ENCODE data around the gene PAIP1. TPM values are rescaled to one million over a fixed set of nuclear protein-coding genes. Genes with fewer than 3 reads are reported as not detected.
A peak's percentile ranks its signal among the peaks of the same experiment; 100 is the strongest.
"Not testable (repeated sequence)": the region's sequence is repeated elsewhere in the genome, so short reads cannot be mapped to it uniquely, and the experiment has no call there.

Gene PAIP1, protein sequence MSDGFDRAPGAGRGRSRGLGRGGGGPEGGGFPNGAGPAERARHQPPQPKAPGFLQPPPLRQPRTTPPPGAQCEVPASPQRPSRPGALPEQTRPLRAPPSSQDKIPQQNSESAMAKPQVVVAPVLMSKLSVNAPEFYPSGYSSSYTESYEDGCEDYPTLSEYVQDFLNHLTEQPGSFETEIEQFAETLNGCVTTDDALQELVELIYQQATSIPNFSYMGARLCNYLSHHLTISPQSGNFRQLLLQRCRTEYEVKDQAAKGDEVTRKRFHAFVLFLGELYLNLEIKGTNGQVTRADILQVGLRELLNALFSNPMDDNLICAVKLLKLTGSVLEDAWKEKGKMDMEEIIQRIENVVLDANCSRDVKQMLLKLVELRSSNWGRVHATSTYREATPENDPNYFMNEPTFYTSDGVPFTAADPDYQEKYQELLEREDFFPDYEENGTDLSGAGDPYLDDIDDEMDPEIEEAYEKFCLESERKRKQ
- 10 to 100 TPM; 65.0 to 69.8 TPM for total RNA-seq

DNA sequence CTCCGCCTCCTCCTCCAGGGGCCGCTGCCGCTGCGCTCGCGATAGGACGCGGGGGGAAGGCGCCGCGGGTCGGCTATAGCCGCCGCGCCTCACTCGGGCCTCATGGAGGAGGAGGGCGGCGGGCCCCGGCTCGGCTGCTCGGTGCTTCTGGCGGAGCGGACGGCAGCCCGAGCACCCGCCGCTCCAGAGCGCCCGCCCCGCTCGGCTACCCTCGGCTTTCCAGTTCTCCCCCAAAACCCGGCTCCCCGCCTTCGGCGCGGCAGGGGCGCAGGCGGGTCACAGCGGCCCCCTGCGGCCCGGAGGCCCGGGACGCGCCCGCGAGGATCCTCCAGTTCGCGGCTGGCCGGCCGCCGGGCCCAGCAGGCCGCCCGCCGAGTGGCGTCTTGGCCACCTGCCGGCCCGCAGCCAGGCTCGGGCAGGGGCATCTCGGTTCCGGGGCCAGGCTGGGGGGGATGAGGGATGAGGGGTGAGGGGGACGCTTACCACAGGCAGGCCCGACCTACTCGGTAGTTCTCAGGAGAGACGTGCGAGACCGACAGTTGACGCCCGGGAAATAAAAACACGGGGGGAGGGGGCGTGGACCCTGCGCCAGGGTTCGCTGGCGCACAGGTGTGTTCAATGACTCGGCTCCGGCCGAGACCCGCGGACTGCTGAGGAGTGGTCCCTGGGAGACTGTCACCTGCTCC, at the start of gene PAIP1:
Gene PAIP1, minus strand, starts transcription at position 221 of the 686 bp plus-strand sequence. CDS start 231 bp downstream, outside the sequence.
- Mint-ChIP-seq H3K9me3 (no peaks in the 10 kb centered on the region), H3K36me3 (ENCODE audit: insufficient read depth in 2 of 2) (no peaks in the 10 kb centered on the region), H3K27ac (peak within 1 kb of the TSS; percentile 94), H3K4me3 (peak within 1 kb of the TSS; percentile 87), H3K4me1 (ENCODE audit: low read depth) (peaks cover 12% of the 10 kb centered on the region), H3K27me3 (ENCODE audit: low read depth) (no peaks in the 10 kb centered on the region)
- ATAC-seq (replicated peaks in 1 of 2) (peak; percentile 80), DNase-seq (peak in 1 of 2 donors; percentile 83)

DNA sequence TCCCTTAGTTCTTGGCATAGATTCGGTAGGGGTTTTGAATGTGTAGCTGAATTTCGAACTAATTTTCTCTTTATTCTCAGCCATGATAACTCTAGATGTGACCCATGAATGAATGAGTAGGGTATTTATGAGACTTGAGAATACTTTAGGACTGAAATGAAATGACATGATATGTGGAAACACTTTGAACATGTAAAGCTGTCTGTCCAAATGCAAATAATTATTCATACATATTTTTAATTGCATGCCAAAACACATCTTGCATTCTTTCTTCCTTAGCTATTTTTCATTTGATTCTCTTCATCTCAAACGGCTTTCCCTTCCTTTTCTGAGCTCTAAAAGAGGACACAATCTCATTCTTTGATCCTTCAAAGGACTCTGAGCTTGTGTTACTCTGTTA, 49.5 kb upstream of the PAIP1 start:
- Mint-ChIP-seq H3K4me1 (ENCODE audit: low read depth) (peaks cover 18% of the 10 kb centered on the region), H3K4me3 (no peak overlapping the region), H3K36me3 (ENCODE audit: insufficient read depth in 2 of 2) (peaks cover 2 to 21% of the 10 kb centered on the region in 2 donors), H3K27me3 (ENCODE audit: low read depth) (no peaks in the 10 kb centered on the region), H3K9me3 (no peaks in the 10 kb centered on the region), H3K27ac (no peak overlapping the region)
- ATAC-seq (replicated peaks in 1 of 2) = no peak
- no peak for DNase-seq

DNA sequence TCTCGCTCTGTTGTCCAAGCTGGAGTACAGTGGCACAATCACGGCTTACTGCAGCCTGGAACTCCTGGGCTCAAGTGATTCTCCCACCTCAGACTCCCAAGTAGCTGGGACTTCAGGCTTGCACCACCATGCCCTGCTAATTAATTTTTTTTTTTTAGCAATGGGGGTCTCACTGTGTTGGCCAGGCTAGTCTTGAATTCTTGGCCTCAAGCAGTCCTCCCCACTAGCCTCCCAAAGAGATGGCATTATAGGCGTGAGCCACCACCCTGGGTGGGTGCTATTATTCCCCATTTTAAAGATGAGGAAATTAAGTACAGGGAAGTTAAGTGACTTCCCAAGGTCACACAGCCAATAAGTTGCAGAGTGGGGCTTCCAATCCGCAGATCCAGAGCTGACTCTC, 47.8 kb upstream of the PAIP1 start:
- H3K36me3 Mint-ChIP-seq (ENCODE audit: insufficient read depth in 2 of 2) = peaks cover 2 to 18% of the 10 kb centered on the region in 2 donors
- H3K27ac Mint-ChIP-seq = peak overlapping the region; percentile 41
- H3K4me3 Mint-ChIP-seq = peak overlapping the region; percentile 80 to 97
- peaks cover 18% of the 10 kb centered on the region for H3K4me1 Mint-ChIP-seq (ENCODE audit: low read depth)
- no peaks in the 10 kb centered on the region for H3K27me3 Mint-ChIP-seq (ENCODE audit: low read depth)
- ATAC-seq (replicated peaks in 1 of 2) = no peak
- no peaks in the 10 kb centered on the region for H3K9me3 Mint-ChIP-seq
- DNase-seq = no peak

DNA sequence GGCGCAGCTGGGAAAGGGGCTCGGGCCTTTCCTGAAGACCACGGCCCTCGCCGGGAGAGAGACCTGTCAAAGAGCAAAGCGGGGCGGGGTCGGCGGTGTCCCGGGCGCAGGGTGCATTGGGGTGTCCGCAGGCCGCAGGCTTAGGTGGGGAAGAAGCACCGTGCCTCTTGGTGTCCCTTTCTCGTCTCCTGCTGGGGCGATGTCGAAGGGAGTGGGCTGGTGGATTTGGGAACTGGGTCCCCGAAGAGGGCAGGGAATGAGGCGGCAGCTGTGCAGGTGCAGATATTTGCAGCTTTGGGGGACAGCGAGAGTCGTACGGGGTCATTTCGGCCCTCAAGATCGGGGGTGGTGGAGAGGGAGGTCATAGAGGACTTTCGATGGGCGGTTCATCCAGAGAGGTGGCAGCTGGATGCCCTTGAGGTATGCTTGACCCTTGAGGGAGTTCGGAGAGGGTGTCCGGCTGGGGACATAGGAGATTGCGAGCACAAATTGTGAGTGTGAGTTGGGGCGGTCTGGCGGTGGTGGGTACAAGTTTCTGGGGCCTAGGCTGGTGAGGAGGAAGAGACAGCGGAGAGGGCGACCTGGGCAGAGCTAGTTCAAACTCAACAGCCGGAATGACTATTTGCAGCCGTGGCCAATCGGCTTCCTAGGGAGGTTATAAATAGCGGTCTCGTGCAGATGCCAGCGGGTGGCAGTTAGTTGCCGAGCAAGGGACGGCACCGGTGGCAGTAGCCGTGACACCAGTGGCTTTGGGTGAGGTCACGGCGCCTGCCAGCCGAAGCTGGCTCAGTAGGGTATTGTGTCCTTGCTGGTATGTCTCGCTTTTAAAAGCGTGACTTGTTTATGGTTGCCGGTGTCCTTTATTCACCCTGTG, 46.7 kb upstream of the PAIP1 start:
- Mint-ChIP-seq H3K4me1 (ENCODE audit: low read depth) (peaks cover 18% of the 10 kb centered on the region), H3K27me3 (ENCODE audit: low read depth) (no peaks in the 10 kb centered on the region), H3K9me3 (no peaks in the 10 kb centered on the region), H3K27ac (peak overlapping the region; percentile 70), H3K36me3 (ENCODE audit: insufficient read depth in 2 of 2) (peaks cover 2 to 14% of the 10 kb centered on the region in 2 donors), H3K4me3 (peak overlapping the region; percentile 80 to 97)
- DNase-seq (peak; percentile 80 to 85), ATAC-seq (replicated peaks in 1 of 2) (peak; percentile 79 to 84)

DNA sequence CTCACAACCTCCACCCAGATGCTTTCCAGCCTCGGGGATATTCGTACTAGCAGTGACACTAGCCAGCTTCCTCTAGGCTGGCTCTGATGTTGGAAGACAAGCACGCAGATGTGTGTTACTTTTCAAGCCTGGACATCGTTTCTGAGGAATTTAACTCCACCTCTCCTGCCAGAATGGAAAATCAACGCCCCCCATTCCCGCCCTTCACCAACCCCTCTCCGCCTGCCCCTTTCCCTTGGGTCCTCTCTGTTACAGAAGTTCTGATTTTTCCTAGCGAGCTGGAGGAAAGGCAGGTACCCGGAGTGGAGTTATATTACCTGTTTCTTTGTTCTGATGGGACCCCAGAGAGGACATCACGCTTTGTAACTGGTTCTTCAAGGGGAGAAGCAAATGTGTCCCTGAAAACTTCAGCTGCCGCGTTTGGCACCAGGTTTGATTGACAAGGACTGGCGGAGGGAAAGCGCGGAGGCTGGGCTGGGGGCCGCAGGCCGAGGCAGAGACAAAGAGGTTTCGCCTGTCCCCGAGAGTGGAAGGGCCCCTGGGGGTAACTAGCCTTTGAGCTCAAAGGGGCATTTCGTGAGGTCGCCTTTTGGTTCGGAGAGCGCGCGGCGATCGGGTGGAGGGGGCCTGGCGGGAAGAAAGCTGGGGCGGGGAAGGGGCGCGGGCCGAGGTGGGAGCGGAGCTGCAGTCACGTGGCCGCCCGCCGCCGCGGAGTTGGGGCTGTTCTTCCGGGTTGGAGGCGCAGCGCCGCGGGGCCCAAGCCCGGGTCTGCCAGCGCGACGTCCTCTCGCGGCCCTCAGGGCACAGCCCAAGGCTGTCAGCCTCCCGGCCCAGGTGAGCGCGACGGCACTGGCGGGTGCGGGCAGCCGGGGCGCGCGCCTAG, 45.8 kb upstream of the PAIP1 start, which contains the start of gene NNT:
Gene NNT, plus strand, starts transcription at position 720 of the 883 bp plus-strand sequence. CDS start 6,016 bp downstream, outside the sequence.
- H3K9me3 Mint-ChIP-seq = no peaks in the 10 kb centered on the region
- H3K4me1 Mint-ChIP-seq (ENCODE audit: low read depth) = peaks cover 18% of the 10 kb centered on the region
- H3K27ac Mint-ChIP-seq = peak within 1 kb of the TSS; percentile 92
- H3K36me3 Mint-ChIP-seq (ENCODE audit: insufficient read depth in 2 of 2) = peaks cover 4 to 18% of the 10 kb centered on the region in 2 donors
- DNase-seq (peak; percentile 87 to 88), ATAC-seq (replicated peaks in 1 of 2) (peak; percentile 87 to 88)
- H3K4me3 Mint-ChIP-seq = peak within 1 kb of the TSS; percentile 80 to 97
- no peaks in the 10 kb centered on the region for H3K27me3 Mint-ChIP-seq (ENCODE audit: low read depth)

DNA sequence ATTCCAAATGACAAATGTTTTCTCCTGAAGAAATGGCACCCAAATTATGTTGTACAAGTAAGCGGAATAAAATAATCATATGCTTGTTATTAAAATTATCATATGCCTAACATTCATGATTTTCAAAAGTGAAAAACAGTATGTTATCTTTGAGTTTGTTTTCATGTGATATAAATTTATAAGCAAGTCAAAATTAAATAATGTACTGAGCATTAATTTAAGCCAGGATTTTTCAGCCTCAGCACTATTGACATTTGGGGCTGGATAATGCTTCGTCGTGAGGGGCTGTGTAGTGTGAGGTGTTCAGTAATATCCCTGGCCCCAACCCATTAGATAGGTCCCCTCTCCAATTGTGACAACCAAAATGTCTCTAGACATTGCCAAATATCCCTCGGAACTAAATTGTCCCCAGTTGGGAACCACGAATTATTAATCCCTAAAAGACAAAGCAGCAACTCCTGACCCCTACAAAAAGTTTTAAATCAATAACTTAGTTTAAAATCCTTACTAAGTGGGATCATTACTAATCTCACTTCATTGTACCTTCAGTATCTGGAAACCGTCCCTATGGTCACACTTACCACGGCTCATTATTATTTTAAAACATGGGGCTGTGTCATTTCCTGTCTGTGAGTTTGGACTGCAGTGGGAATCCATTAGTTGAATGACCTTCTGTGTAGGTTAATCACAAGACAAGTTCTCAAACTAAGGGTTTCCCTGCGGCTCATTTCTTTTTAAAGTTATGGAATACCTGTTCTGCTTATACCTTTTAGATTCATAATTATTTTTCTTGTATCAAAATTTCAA, 44.8 kb upstream of the PAIP1 start:
- no peak for DNase-seq
- Mint-ChIP-seq H3K27ac (peak overlapping the region; percentile 92), H3K9me3 (no peaks in the 10 kb centered on the region), H3K36me3 (ENCODE audit: insufficient read depth in 2 of 2) (peaks cover 4 to 16% of the 10 kb centered on the region in 2 donors), H3K27me3 (ENCODE audit: low read depth) (no peaks in the 10 kb centered on the region), H3K4me3 (peak overlapping the region; percentile 80 to 97), H3K4me1 (ENCODE audit: low read depth) (peaks cover 18% of the 10 kb centered on the region)
- ATAC-seq (replicated peaks in 1 of 2) = no peak

DNA sequence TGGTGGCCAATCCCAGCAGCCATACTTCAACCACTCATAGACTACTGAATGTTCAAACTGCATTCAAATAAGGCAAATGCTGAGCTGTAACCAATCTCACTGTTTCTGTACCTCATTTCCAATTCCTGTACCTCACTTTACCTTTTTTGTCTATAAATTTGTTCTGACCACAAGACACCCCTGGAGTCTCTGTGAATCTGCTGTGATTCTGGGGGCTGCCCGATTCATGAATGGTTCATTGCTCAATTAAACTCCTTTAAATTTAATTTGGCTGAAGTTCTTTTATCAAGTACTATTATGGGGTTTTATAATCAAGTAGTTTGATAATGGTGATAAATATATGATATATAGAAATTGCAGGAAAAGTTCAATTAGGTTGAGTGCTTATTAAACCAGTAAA, 42.0 kb upstream of the PAIP1 start:
- ATAC-seq (replicated peaks in 1 of 2); H3K27ac Mint-ChIP-seq; H3K9me3 Mint-ChIP-seq; H3K36me3 Mint-ChIP-seq (ENCODE audit: insufficient read depth in 2 of 2); DNase-seq; H3K27me3 Mint-ChIP-seq (ENCODE audit: low read depth); H3K4me1 Mint-ChIP-seq (ENCODE audit: low read depth); H3K4me3 Mint-ChIP-seq: not testable (repeated sequence)

DNA sequence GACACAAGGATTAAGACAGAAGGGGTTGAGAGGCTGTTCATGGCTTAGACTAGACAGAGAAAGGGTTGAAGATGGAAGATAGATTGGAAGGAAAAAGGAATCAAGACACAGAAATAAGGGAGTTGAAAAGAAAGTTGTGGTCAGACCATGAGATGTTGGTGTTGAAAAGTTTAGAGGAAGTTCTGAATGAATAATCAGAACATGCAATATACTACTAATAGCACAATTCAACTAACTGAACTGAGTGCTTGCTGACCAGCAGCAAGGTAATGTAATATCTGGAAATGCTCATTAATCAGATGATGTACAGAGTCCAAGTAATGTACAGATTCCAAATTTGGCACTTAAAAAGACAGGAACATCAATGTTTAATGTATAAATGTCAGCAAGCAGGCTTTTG, 35.5 kb upstream of the PAIP1 start:
- DNase-seq (no peak), ATAC-seq (replicated peaks in 1 of 2) (no peak)
- H3K4me3 Mint-ChIP-seq = no peak overlapping the region
- H3K27ac Mint-ChIP-seq = no peak overlapping the region
- no peaks in the 10 kb centered on the region for H3K27me3 Mint-ChIP-seq (ENCODE audit: low read depth)
- H3K9me3 Mint-ChIP-seq = no peaks in the 10 kb centered on the region
- no peaks in the 10 kb centered on the region for H3K4me1 Mint-ChIP-seq (ENCODE audit: low read depth)
- H3K36me3 Mint-ChIP-seq (ENCODE audit: insufficient read depth in 2 of 2) = peaks cover 0 to 1% of the 10 kb centered on the region in 2 donors

DNA sequence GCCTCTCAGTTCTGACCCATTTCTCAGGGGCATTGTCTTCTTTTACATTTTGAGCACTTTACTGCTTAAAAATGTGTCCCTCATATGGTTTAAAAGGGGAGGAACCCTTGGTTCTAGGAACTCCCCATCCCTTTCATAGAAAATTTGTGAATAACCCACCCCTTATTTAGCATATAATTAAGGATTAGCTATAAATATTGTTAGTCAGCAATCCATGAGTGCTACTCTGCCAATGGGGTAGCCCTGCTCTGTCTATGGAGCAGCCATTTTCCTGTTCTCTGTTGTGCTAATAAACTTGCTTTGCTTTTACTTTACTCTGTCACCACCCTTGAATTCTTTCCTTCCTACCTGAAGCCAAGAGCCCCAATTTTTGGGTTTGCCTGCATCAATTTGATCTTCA, 33.8 kb upstream of the PAIP1 start:
- H3K9me3 Mint-ChIP-seq = no peaks in the 10 kb centered on the region

DNA sequence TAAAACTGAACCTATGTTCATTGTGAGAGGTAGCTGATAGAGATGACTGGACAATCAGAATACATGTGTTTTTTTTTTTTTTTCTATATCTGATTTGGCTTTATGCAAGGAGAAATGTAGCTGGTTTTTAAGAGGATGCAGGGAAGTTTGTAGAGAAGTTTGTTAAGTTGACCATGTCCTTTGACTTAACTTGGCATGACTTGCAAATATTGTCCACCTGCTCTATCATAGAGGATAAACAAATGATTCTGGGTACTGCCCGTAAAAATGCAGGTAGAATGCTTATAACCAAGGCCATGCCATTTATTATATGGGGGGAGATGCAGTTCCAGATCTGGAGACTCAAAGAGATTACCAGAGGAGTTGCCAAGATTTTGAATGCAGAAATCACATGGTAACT, 32.4 kb upstream of the PAIP1 start:
- Mint-ChIP-seq H3K4me3 (no peak overlapping the region), H3K36me3 (ENCODE audit: insufficient read depth in 2 of 2) (peaks cover 0 to 1% of the 10 kb centered on the region in 2 donors), H3K4me1 (ENCODE audit: low read depth) (no peaks in the 10 kb centered on the region), H3K27me3 (ENCODE audit: low read depth) (no peaks in the 10 kb centered on the region), H3K9me3 (no peaks in the 10 kb centered on the region), H3K27ac (no peak overlapping the region)
- ATAC-seq (replicated peaks in 1 of 2) (no peak), DNase-seq (no peak)

More for the DNA sequence above, 33.8 kb upstream of the PAIP1 start:
- no peak overlapping the region for H3K4me3 Mint-ChIP-seq
- no peak for ATAC-seq (replicated peaks in 1 of 2)
- no peaks in the 10 kb centered on the region for H3K27me3 Mint-ChIP-seq (ENCODE audit: low read depth)
- no peak overlapping the region for H3K27ac Mint-ChIP-seq
- H3K4me1 Mint-ChIP-seq (ENCODE audit: low read depth) = no peaks in the 10 kb centered on the region
- H3K36me3 Mint-ChIP-seq (ENCODE audit: insufficient read depth in 2 of 2) = peaks cover 0 to 1% of the 10 kb centered on the region in 2 donors
- no peak for DNase-seq

DNA sequence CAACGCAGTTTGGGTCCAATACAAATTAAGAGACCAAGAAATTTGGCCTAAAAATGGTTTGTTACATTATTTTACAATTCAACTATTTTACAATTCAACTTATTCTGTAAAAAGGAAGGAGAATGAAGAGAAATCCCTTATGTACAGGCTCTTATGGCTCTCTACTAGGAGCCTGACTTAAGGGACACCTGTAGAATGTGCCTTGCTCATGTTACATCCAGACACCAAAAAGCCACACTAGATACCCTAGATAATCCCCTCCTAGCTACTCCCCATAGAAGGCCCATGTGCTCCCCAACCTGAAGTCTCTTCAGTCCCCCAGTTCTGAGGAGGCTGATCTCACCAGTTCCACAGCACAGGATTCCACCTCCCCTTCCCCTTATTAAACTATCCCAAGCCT, 32.0 kb upstream of the PAIP1 start:
- DNase-seq (no peak), ATAC-seq (replicated peaks in 1 of 2) (no peak)
- Mint-ChIP-seq H3K9me3 (no peaks in the 10 kb centered on the region), H3K27ac (no peak overlapping the region), H3K4me1 (ENCODE audit: low read depth) (no peaks in the 10 kb centered on the region), H3K36me3 (ENCODE audit: insufficient read depth in 2 of 2) (peaks cover 0 to 1% of the 10 kb centered on the region in 2 donors), H3K27me3 (ENCODE audit: low read depth) (no peaks in the 10 kb centered on the region), H3K4me3 (no peak overlapping the region)

Measured in activated T-cell treated with anti-CD3 and anti-CD28 coated beads, Interleukin-2, amount 50 U/mL, for 72 hours (primary cell).